SK-N-SH (cell line): Measurements from ENCODE around the gene PTPRK. TPM values are rescaled to one million over a fixed set of nuclear protein-coding genes. Genes with fewer than 3 reads are reported as not detected.

ENCODE experiments used
- CTCF ChIA-PET: fragments of 300-600, 350-600 bp; formaldehyde crosslinking; extraction: SDS; loops from one replicate; lab custom pipeline; 2021; lab: Yijun Ruan, JAX
- POLR2A ChIA-PET: fragments of 350-600 bp; sonication (Branson Sonifier 250); formaldehyde crosslinking; extraction: SDS; loops from one replicate; lab custom pipeline; 2020; ENCODE audit warnings: antibody characterized with exemption, inconsistent platforms; lab: Yijun Ruan, JAX
- DNase-seq: peaks from one replicate; pipeline ENCODE4 v3.0.0; 2012
- H2AFZ ChIP-seq: fragments of 200-600 bp; sonication (generic); 2 replicates; pipeline ENCODE4 v1.8.1; 2016; ENCODE audit warnings: antibody characterized with exemption, mild to moderate bottlenecking, low read depth
- H3F3A ChIP-seq: fragments of 200-600 bp; sonication (generic); replicated peaks from 2 replicates; pipeline ENCODE3; 2016; ENCODE audit warnings: antibody characterized with exemption, mild to moderate bottlenecking; ENCODE audit not compliant: insufficient read depth
- H3K27ac ChIP-seq, 2 experiments: fragments of 200-500 bp in 1 of 2; fragments of 200-600 bp in 1 of 2; sonication (Bioruptor generic) in 1 of 2; sonication (generic), shearing (Covaris generic) in 1 of 2; 2 replicates each; pipeline versions ENCODE4 v1.5.1 to v1.6.1; 2014 to 2016; ENCODE audit warnings: low read depth in 2 of 2, inconsistent platforms in 1 of 2, low read length in 1 of 2, mild to moderate bottlenecking in 1 of 2, mixed read lengths in 1 of 2
- H3K27me3 ChIP-seq: fragments of 200-600 bp; sonication (generic), shearing (Covaris generic); 2 replicates; pipeline ENCODE4 v1.6.1; 2016; ENCODE audit warnings: mixed run types; ENCODE audit not compliant: insufficient read depth
- H3K36me3 ChIP-seq, 2 experiments: fragments of 200-500 bp in 1 of 2; fragments of 200-600 bp in 1 of 2; sonication (Bioruptor generic) in 1 of 2; sonication (generic) in 1 of 2; replicated peaks in 1 of 2; 2 replicates each; pipeline versions ENCODE3 to v1.5.1; 2014 to 2016; ENCODE audit warnings: low read length in 1 of 2, mild to moderate bottlenecking in 1 of 2; ENCODE audit not compliant: insufficient read depth in 2 of 2, control insufficient read depth in 1 of 2
- H3K4me1 ChIP-seq, 2 experiments: fragments of 200-500 bp in 1 of 2; fragments of 200-600 bp in 1 of 2; sonication (Bioruptor generic) in 1 of 2; sonication (generic), shearing (Covaris generic) in 1 of 2; 2 replicates each; pipeline versions ENCODE4 v1.5.1 to v1.6.1; 2014 to 2016; ENCODE audit warnings: low read depth in 1 of 2, low read length in 1 of 2, mixed run types in 1 of 2; ENCODE audit not compliant: insufficient read depth in 2 of 2, control insufficient read depth in 1 of 2
- H3K4me2 ChIP-seq: fragments of 200-600 bp; sonication (generic), shearing (Covaris generic); 2 replicates; pipeline ENCODE4 v1.6.1; 2017; ENCODE audit warnings: mixed run types
- H3K4me3 ChIP-seq, 2 experiments: fragments of 200-500 bp in 1 of 2; fragments of 200-600 bp in 1 of 2; sonication (Bioruptor generic) in 1 of 2; sonication (generic), shearing (Covaris generic) in 1 of 2; 2 replicates each; pipeline versions ENCODE4 v1.5.1 to v1.8.1; 2014 to 2016; ENCODE audit warnings: low read depth in 2 of 2, inconsistent platforms in 1 of 2, low read length in 1 of 2, mild to moderate bottlenecking in 1 of 2, mixed read lengths in 1 of 2, moderate library complexity in 1 of 2
- H3K79me2 ChIP-seq: fragments of 200-600 bp; sonication (generic); 2 replicates; pipeline ENCODE4 v1.8.1; 2017; ENCODE audit warnings: mild to moderate bottlenecking; ENCODE audit not compliant: insufficient read depth
- H3K9ac ChIP-seq: fragments of 200-600 bp; sonication (generic); 2 replicates; pipeline ENCODE4 v1.6.1; 2017; ENCODE audit warnings: mixed run types
- H3K9me2 ChIP-seq: fragments of 200-600 bp; sonication (generic); 2 replicates; pipeline ENCODE4 v1.6.1; 2017; ENCODE audit warnings: mixed run types
- H3K9me3 ChIP-seq: fragments of 200-600 bp; sonication (generic); 2 replicates; pipeline ENCODE4 v1.6.1; 2017; ENCODE audit warnings: mixed run types, mild to moderate bottlenecking, moderate library complexity
- H4K20me1 ChIP-seq: fragments of 200-600 bp; sonication (generic); 2 replicates; pipeline ENCODE4 v1.6.1; 2017; ENCODE audit warnings: mild to moderate bottlenecking, mixed run types; ENCODE audit not compliant: insufficient read depth
- CHD2 ChIP-seq: fragments of 150-350 bp; IDR thresholded peaks from 2 replicates; pipeline ENCODE4 v1.6.1; 2018; ENCODE audit warnings: low read length; ENCODE audit not compliant: partially characterized antibody
- CTCF ChIP-seq: fragments of 200-600 bp; sonication (generic); IDR thresholded peaks from 2 replicates; pipeline ENCODE4 v1.6.1; 2017; ENCODE audit warnings: antibody characterized with exemption, mild to moderate bottlenecking, moderate library complexity
- ELF1 ChIP-seq: IDR thresholded peaks from 2 replicates; pipeline ENCODE4 v1.4.0; 2012
- EP300 ChIP-seq, 2 experiments: IDR thresholded peaks; 2 replicates each; pipeline versions ENCODE4 v1.4.0 to v1.6.1; 2012; ENCODE audit warnings: borderline replicate concordance in 1 of 2, low read depth in 1 of 2, low read length in 1 of 2
- EZH2phosphoT487 ChIP-seq: fragments of 200-600 bp; sonication (generic); IDR thresholded peaks from 2 replicates; pipeline ENCODE4 v1.6.1; 2017; ENCODE audit warnings: low read depth, mixed run types, mild to moderate bottlenecking, antibody characterized with exemption, moderate library complexity, borderline replicate concordance
- FOSL2 ChIP-seq: IDR thresholded peaks from 2 replicates; pipeline ENCODE4 v1.4.0; 2012; ENCODE audit warnings: low read depth, mild to moderate bottlenecking, moderate library complexity, borderline replicate concordance
- FOXJ3 ChIP-seq: sonication (generic); formaldehyde crosslinking; IDR thresholded peaks from 2 replicates; pipeline ENCODE4 v1.5.1; 2020; ENCODE audit warnings: mild to moderate bottlenecking, missing genetic modification reagents
- FOXM1 ChIP-seq: IDR thresholded peaks from 2 replicates; pipeline ENCODE4 v1.4.0; 2012; ENCODE audit warnings: low read depth, mild to moderate bottlenecking
- GABPA ChIP-seq: IDR thresholded peaks from 2 replicates; pipeline ENCODE4 v1.4.0; 2012; ENCODE audit warnings: low read depth, mild to moderate bottlenecking
- GATA2 ChIP-seq: sonication (generic); formaldehyde crosslinking; IDR thresholded peaks from 2 replicates; pipeline ENCODE4 v1.5.0; 2020; ENCODE audit warnings: mild to moderate bottlenecking, missing genetic modification reagents
- JUND ChIP-seq: IDR thresholded peaks from 2 replicates; pipeline ENCODE4 v1.4.0; 2012
- MXI1 ChIP-seq: IDR thresholded peaks from 2 replicates; pipeline ENCODE4 v1.6.1; 2012; ENCODE audit warnings: mild to moderate bottlenecking, low read depth, low read length, improper control_type of control experiment
- NRF1 ChIP-seq: IDR thresholded peaks from 2 replicates; pipeline ENCODE4 v1.6.1; 2012; ENCODE audit warnings: low read depth, mild to moderate bottlenecking, low read length
- POLR2AphosphoS5 ChIP-seq: IDR thresholded peaks from 2 replicates; pipeline ENCODE4 v1.6.1; 2012; ENCODE audit warnings: low read depth, low read length
- RAD21 ChIP-seq: IDR thresholded peaks from 2 replicates; pipeline ENCODE4 v1.6.1; 2012; ENCODE audit warnings: mild to moderate bottlenecking, low read length
- RCOR1 ChIP-seq: fragments of 150-350 bp; IDR thresholded peaks from 2 replicates; pipeline ENCODE4 v1.6.1; 2017; ENCODE audit warnings: antibody characterized with exemption, low read length
- REST ChIP-seq: IDR thresholded peaks from 2 replicates; pipeline ENCODE4 v1.6.1; 2012; ENCODE audit warnings: mild to moderate bottlenecking, low read depth, low read length, moderate library complexity
- TAF1 ChIP-seq: IDR thresholded peaks from 2 replicates; pipeline ENCODE4 v1.6.1; 2012; ENCODE audit warnings: low read depth, mild to moderate bottlenecking, low read length, moderate library complexity, borderline replicate concordance
- USF1 ChIP-seq: IDR thresholded peaks from 2 replicates; pipeline ENCODE4 v1.4.0; 2012; ENCODE audit warnings: low read depth, borderline replicate concordance
- USF2 ChIP-seq: fragments of 150-350 bp; IDR thresholded peaks from 2 replicates; pipeline ENCODE4 v1.6.1; 2017; ENCODE audit warnings: antibody characterized with exemption, low read length, low read depth, borderline replicate concordance
- WGBS: methylation state at CpG from one replicate; pipeline ENCODE4 v1.1.6; 2017; ENCODE audit warnings: low lambda C conversion rate; 5-methylcytosine and 5-hydroxymethylcytosine counted together
- polyA plus RNA-seq, 3 experiments: library from polyadenylated mRNA; depleted of rRNA; stranded (reverse); fragments of >200 nt; gene quantifications; 2 replicates each; pipeline ENCODE4 v1.2.3, GENCODE V29; 2012

PTPRK gene
- polyA plus RNA-seq, 1 of the 3 experiments (the other 2 are of a cell fraction): 9.5 TPM

GRCh38 chr6:128144320-128144719 lies 376.1 kb downstream of the PTPRK start:
- no peaks in the 10 kb centered on the region for H3F3A ChIP-seq
- H3K27ac ChIP-seq: no peak overlapping the region
- H2AFZ ChIP-seq: no peak overlapping the region
- DNase-seq: no peak
- ChIA-PET CTCF (interaction anchor here (2.2 kb wide), 1 partner anchor 11 kb away, joined by 6 read pairs; no protein-coding TSS in a partner anchor), POLR2A (no interaction called here)
- H4K20me1 ChIP-seq: no peaks in the 10 kb centered on the region
- peaks cover 0 to 12% of the 10 kb centered on the region in 2 experiments for H3K36me3 ChIP-seq
- no peaks in the 10 kb centered on the region; a peak in 1 of 4 replicates for H3K4me1 ChIP-seq
- H3K4me3 ChIP-seq: no peak overlapping the region
- no peaks in the 10 kb centered on the region for H3K27me3 ChIP-seq
- H3K9ac ChIP-seq: no peak overlapping the region
- no peaks in the 10 kb centered on the region for H3K79me2 ChIP-seq
- H3K9me2 ChIP-seq: no peaks in the 10 kb centered on the region
- H3K4me2 ChIP-seq: no peak overlapping the region
- TF ChIP-seq GABPA (no peak), EZH2phosphoT487 (no peak), NRF1 (no peak), RAD21 (no peak), CHD2 (no peak), REST (no peak), JUND (no peak), RCOR1 (no peak), USF2 (no peak), FOXJ3 (CRISPR knock-in tag) (no peak), MXI1 (no peak), FOXM1 (no peak), USF1 (no peak), ELF1 (no peak), EP300 (IDR thresholded peaks at IDR 0.05; ENCODE audit: borderline replicate concordance in 1 of 2, low read depth in 1 of 2, low read length in 1 of 2) (no peak), TAF1 (no peak), GATA2 (CRISPR knock-in tag) (no peak), CTCF (no peak), FOSL2 (no peak), POLR2AphosphoS5 (no peak)
- WGBS: 27% methylated on average over 1 of the region's 1 CpG
- no peaks in the 10 kb centered on the region for H3K9me3 ChIP-seq
